HL-60 (cell line): ENCODE data around the gene DPH6.
"Not testable (repeated sequence)": the region's sequence is repeated elsewhere in the genome, so short reads cannot be mapped to it uniquely, and the experiment has no call there.

ENCODE experiments used
- CTCF ChIP-seq: IDR thresholded peaks from one replicate; pipeline ENCODE4 v1.5.1; 2011; ENCODE audit warnings: low read length, control low read depth, inconsistent platforms; ENCODE audit not compliant: insufficient read depth
- POLR2AphosphoS5 ChIP-seq: IDR thresholded peaks from 2 replicates; pipeline ENCODE4 v1.6.1; 2012; ENCODE audit warnings: low read depth
- SPI1 ChIP-seq: IDR thresholded peaks from 2 replicates; pipeline ENCODE4 v1.6.1; 2012; ENCODE audit warnings: low read depth, mild to moderate bottlenecking, borderline replicate concordance

- not testable (repeated sequence) for TF ChIP-seq CTCF, POLR2AphosphoS5, SPI1
Observed at GRCh38 chr15:35328836-35329235, 217.1 kb downstream of the DPH6 start.
